Measurements from ENCODE around the gene CASTOR1.

CASTOR1 gene

DNA sequence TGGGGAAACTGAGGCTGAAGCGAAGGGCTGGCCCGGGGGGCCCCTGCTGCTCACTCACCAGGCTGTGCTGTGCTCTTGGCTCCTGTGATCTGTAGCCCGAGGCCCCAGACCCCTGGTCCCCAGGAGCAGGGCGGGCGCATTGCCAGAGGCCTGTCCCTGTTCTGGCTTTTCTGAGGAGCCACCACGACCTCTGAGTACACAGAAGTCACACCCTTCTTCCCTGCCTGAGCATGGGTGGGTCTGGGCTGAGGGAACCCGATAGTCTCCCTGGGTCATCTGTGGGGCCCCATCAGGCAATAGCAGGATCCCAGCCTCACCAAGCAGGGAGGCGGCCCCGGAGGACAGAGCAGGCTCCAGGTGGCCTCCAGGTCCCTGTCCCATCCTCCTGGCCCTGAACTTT, 5.1 kb downstream of the CASTOR1 start:
- H3K27ac Mint-ChIP-seq, result no peak overlapping the region
- H3K9me3 Mint-ChIP-seq, result no peaks in the 10 kb centered on the region
- H3K27me3 Mint-ChIP-seq (ENCODE audit: low read depth, poor library complexity), result no peaks in the 10 kb centered on the region
- H3K4me3 Mint-ChIP-seq, result no peak overlapping the region
- TF ChIP-seq, protein P1, sequence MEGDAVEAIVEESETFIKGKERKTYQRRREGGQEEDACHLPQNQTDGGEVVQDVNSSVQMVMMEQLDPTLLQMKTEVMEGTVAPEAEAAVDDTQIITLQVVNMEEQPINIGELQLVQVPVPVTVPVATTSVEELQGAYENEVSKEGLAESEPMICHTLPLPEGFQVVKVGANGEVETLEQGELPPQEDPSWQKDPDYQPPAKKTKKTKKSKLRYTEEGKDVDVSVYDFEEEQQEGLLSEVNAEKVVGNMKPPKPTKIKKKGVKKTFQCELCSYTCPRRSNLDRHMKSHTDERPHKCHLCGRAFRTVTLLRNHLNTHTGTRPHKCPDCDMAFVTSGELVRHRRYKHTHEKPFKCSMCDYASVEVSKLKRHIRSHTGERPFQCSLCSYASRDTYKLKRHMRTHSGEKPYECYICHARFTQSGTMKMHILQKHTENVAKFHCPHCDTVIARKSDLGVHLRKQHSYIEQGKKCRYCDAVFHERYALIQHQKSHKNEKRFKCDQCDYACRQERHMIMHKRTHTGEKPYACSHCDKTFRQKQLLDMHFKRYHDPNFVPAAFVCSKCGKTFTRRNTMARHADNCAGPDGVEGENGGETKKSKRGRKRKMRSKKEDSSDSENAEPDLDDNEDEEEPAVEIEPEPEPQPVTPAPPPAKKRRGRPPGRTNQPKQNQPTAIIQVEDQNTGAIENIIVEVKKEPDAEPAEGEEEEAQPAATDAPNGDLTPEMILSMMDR (IDR thresholded peaks at IDR 0.05), result no peak
- DNase-seq, result no peak
- no peaks in the 10 kb centered on the region for H3K36me3 Mint-ChIP-seq (ENCODE audit: low read depth)
- H3K4me1 Mint-ChIP-seq, result peaks cover 15% of the 10 kb centered on the region

DNA sequence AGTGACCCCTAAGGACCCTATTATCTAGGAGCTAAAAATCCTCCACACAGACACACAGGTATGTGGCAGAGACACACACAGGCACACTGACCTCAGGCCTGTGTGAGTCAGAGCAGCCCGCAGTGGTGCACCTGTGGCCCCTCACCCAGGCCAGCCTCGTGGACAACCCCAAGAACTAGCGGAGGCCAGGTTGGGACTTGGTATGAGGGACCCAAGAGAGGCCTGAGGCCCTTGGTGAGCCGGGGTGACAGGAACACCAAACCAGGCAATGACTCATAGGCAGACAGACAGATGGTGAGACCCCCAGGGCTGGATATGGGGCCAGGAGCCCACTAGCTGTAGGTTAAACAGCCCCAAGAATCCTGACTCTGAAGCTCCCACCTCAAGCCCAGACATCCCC, 6.0 kb downstream of the CASTOR1 start:
- Mint-ChIP-seq H3K4me1 (peaks cover 13% of the 10 kb centered on the region), H3K9me3 (no peaks in the 10 kb centered on the region), H3K36me3 (ENCODE audit: low read depth) (no peaks in the 10 kb centered on the region), H3K4me3 (no peak overlapping the region), H3K27ac (no peak overlapping the region), H3K27me3 (ENCODE audit: low read depth, poor library complexity) (no peaks in the 10 kb centered on the region)
- no peak for DNase-seq
- TF ChIP-seq, protein P1 (IDR thresholded peaks at IDR 0.05), result no peak

DNA sequence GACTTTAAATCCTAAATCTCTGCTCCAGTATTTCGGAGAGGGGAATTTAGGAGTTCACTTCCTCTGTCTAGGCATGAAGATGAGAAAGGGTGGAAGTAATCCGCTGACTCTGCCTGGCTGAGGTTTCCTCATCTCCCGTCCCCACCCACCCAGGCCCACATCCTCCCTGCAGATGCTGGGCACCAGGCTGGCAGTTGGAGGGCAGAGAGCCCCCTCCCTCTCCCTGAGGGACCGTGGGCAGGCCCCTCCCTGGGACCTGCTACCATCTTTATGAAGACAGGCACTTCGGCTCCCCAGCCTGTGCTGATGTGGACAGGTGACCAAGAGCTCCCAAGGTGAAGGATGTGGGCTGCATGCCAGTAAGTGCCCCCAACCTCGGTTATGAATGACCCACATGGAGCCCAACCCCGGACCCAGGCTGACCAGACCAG, 6.7 kb downstream of the CASTOR1 start:
- no peaks in the 10 kb centered on the region for H3K9me3 Mint-ChIP-seq
- H3K27ac Mint-ChIP-seq, result no peak overlapping the region
- H3K27me3 Mint-ChIP-seq (ENCODE audit: low read depth, poor library complexity), result no peaks in the 10 kb centered on the region
- TF ChIP-seq, protein P1 (IDR thresholded peaks at IDR 0.05), result no peak
- no peak overlapping the region for H3K4me3 Mint-ChIP-seq
- no peak for DNase-seq
- H3K36me3 Mint-ChIP-seq (ENCODE audit: low read depth), result no peaks in the 10 kb centered on the region
- peaks cover 13% of the 10 kb centered on the region for H3K4me1 Mint-ChIP-seq

DNA sequence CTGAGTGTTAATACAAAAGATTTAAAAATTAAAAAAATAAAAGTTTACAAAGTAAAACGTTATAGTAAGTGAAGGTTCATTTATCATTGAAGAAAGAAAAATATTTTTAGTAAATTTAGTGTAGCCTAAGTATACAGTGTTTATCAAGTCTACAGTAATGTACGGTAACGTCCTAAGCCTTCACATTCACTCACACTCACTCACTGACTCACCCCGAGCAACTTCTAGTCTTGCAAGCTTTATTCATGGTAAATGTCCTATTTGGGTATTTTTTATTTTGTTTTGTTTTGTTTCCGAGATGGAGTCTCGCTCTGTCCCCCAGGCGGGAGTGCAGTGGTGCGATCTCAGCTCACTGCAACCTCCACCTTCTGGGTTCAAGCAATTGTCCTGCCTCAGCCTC, 8.8 kb downstream of the CASTOR1 start:
- H3K27ac Mint-ChIP-seq, result no peak overlapping the region
- H3K9me3 Mint-ChIP-seq, result no peaks in the 10 kb centered on the region
- peaks cover 19% of the 10 kb centered on the region for H3K4me1 Mint-ChIP-seq
- H3K4me3 Mint-ChIP-seq, result no peak overlapping the region
- TF ChIP-seq, protein P1 (IDR thresholded peaks at IDR 0.05), result no peak
- H3K27me3 Mint-ChIP-seq (ENCODE audit: low read depth, poor library complexity), result peaks cover 3% of the 10 kb centered on the region
- H3K36me3 Mint-ChIP-seq (ENCODE audit: low read depth), result no peaks in the 10 kb centered on the region
- no peak for DNase-seq

DNA sequence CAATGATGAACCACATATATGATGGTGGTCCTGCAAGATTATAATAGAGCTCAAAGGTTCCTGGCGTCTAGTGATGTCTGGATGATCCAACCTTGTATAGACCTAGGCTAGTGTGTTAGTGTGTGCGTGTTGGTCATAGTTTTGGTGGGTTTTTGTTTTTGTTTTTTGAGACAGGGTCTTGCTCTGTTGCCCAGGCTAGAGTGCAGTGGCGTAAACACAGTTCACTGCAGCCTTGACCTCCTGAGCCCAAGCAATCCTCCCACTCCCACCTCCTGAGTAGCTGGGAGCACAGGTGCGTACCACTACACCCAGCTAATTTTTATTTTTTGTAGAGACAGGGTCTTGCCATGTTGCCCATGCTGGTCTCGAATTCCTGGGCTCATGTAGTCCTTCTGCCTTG, 9.4 kb downstream of the CASTOR1 start:
- no peak for DNase-seq
- Mint-ChIP-seq H3K27ac (no peak overlapping the region), H3K4me1 (peaks cover 19% of the 10 kb centered on the region), H3K27me3 (ENCODE audit: low read depth, poor library complexity) (peaks cover 3% of the 10 kb centered on the region), H3K4me3 (no peak overlapping the region), H3K36me3 (ENCODE audit: low read depth) (no peaks in the 10 kb centered on the region), H3K9me3 (no peaks in the 10 kb centered on the region)
- TF ChIP-seq, protein P1 (IDR thresholded peaks at IDR 0.05), result no peak

DNA sequence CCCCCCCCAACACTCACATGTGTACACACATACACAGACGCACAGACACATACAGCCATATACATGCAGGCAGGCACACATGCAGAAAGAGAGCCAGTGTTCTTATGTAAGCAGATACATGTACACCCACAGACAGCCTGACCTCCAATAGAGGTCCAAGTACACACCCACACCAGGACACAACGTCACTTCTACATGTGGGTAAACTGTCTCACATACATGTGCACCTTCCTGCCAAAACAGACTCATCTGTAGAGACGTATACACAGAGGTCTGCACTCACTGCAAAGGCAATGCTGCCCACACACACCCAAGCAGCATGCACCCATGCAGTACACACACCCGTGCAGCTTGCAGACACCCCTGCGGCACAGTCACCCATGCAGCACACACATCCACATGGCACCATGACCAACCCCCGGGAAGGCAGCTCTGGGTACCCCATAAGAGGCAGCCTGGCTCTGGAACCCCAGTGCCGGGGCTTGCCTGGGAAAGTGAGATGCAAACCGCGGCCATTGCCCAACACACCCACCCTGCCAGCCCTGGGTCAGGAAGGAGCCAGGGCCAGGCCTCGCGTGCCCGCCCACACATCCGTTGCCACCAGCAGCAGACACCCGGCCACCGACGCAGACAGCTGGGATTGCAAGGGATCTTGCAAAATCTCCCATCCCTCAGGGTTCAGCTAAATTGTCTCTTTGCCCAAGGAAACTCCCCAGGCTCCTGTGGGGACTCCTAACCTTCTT, 10.1 kb downstream of the CASTOR1 start:
- DNase-seq, result no peak
- Mint-ChIP-seq H3K27ac (no peak overlapping the region), H3K4me1 (peaks cover 16% of the 10 kb centered on the region), H3K4me3 (no peak overlapping the region), H3K36me3 (ENCODE audit: low read depth) (no peaks in the 10 kb centered on the region), H3K9me3 (no peaks in the 10 kb centered on the region), H3K27me3 (ENCODE audit: low read depth, poor library complexity) (peaks cover 6% of the 10 kb centered on the region)
- TF ChIP-seq, protein P1 (IDR thresholded peaks at IDR 0.05), result no peak

Data from nephron progenitor cell (in vitro differentiated cells).